Measurements from ENCODE around the gene SGSM2. TPM values are rescaled to one million over a fixed set of nuclear protein-coding genes. Genes with fewer than 3 reads are reported as not detected.

Gene SGSM2
- total RNA-seq, 1 donor from 2014 or later, result 60.2 TPM

DNA sequence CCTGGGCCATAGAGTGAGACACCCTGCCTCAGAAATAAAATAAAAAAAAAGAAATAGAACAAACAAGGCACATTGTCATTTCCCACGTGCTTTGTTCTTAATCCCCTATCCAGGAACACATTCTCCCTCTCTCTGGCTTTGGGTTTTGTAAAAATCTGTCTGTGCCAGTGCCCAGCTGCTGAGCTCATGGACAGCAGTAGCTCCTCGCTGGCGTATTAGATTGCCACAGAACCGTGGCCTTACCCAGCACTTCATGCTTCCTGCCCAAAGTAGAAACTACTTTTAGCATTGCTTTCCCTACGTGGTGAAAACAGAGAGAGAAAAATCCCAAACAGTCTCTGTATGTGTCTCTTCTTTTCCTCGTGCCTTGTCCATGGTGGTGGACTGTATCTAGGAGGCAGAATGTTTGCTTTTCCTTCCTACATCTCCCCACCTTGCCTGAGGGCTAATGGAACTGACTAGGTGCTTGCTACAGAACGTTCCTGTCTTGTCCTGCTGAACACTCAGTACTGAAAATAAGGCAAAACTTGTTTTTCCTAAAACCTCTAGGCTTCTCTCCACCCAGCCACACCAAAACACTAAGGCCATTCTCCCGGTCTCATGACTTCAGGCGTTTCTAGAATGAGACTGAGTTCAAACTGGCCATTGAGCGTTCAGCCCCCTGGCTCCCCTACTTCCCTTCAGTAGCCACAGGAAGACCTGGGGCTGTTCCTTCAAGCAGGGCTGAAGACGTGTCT lies 37.4 kb downstream of the SGSM2 start:
- TF ChIP-seq POLR2A (IDR thresholded peaks at IDR 0.05), result no peak
- Histone ChIP-seq H3K4me3 (no peak overlapping the region), H3K27me3 (no peaks in the 10 kb centered on the region), H3K36me3 (peaks cover 0 to 35% of the 10 kb centered on the region in 2 donors), H3K27ac (no peak overlapping the region), H3K9me3 (no peaks in the 10 kb centered on the region), H3K4me1 (no peaks in the 10 kb centered on the region)
- intact Hi-C loops (cut with DNase I), result no loop called here
- DNase-seq (ENCODE audit: extremely low spot score in 2 of 2), result no peak

DNA sequence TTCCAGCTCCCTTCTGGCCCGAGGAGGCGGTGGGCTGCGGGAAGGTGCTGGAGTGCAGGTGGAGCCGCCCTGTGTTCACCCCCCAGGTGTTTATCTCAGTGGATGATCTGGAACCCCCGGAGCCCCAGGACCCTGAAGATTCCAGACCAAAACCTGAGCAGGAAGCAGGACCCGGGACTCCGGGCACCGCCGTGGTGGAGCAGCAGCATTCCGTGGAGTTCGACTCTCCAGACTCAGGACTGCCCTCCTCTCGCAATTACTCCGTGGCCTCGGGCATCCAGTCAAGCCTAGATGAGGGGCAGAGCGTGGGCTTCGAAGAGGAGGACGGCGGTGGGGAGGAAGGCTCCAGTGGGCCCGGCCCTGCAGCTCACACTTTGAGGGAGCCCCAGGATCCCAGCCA lies 38.1 kb downstream of the SGSM2 start:
- intact Hi-C loops (cut with DNase I), result no loop called here
- Histone ChIP-seq H3K9me3 (no peaks in the 10 kb centered on the region), H3K27ac (no peak overlapping the region), H3K4me3 (no peak overlapping the region), H3K27me3 (no peaks in the 10 kb centered on the region), H3K36me3 (peaks cover 0 to 38% of the 10 kb centered on the region in 2 donors), H3K4me1 (no peaks in the 10 kb centered on the region)
- no peak for DNase-seq (ENCODE audit: extremely low spot score in 2 of 2)
- TF ChIP-seq POLR2A (IDR thresholded peaks at IDR 0.05) (no peak), POLR2AphosphoS5 (IDR thresholded peaks at IDR 0.05; ENCODE audit: insufficient read depth in 1 of 2, low read depth in 1 of 2) (no peak)
- TF ChIP-seq, protein P1, sequence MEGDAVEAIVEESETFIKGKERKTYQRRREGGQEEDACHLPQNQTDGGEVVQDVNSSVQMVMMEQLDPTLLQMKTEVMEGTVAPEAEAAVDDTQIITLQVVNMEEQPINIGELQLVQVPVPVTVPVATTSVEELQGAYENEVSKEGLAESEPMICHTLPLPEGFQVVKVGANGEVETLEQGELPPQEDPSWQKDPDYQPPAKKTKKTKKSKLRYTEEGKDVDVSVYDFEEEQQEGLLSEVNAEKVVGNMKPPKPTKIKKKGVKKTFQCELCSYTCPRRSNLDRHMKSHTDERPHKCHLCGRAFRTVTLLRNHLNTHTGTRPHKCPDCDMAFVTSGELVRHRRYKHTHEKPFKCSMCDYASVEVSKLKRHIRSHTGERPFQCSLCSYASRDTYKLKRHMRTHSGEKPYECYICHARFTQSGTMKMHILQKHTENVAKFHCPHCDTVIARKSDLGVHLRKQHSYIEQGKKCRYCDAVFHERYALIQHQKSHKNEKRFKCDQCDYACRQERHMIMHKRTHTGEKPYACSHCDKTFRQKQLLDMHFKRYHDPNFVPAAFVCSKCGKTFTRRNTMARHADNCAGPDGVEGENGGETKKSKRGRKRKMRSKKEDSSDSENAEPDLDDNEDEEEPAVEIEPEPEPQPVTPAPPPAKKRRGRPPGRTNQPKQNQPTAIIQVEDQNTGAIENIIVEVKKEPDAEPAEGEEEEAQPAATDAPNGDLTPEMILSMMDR (IDR thresholded peaks at IDR 0.05), result no peak

DNA sequence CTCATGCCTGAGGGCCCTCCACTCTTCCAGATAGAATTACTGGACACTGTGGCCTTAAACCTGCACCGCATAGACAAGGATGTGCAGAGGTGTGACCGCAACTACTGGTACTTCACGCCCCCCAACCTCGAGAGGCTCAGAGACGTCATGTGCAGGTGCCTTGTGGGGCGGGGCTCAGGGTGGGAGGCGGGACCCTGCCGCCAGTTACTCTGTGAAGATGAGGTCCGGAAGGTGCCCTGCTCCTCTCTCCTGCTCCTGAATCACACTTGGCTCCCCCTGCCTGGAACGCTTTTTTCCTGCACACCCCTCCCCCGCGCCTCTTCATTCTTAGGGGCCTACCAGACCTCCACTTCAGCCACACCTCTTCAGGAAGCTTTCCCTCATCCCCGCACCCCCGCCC lies 38.8 kb downstream of the SGSM2 start:
- no peaks in the 10 kb centered on the region for H3K4me1 ChIP-seq
- TF ChIP-seq, protein P1 (IDR thresholded peaks at IDR 0.05), result no peak
- TF ChIP-seq POLR2A (IDR thresholded peaks at IDR 0.05), result no peak
- no peak for TF ChIP-seq POLR2AphosphoS5 (IDR thresholded peaks at IDR 0.05; ENCODE audit: insufficient read depth in 1 of 2, low read depth in 1 of 2)
- no peak for DNase-seq (ENCODE audit: extremely low spot score in 2 of 2)
- no peaks in the 10 kb centered on the region for H3K27me3 ChIP-seq
- intact Hi-C loops (cut with DNase I), result no loop called here
- no peaks in the 10 kb centered on the region for H3K9me3 ChIP-seq
- H3K27ac ChIP-seq, result no peak overlapping the region
- H3K4me3 ChIP-seq, result no peak overlapping the region
- H3K36me3 ChIP-seq, result peaks cover 0 to 38% of the 10 kb centered on the region in 2 donors

DNA sequence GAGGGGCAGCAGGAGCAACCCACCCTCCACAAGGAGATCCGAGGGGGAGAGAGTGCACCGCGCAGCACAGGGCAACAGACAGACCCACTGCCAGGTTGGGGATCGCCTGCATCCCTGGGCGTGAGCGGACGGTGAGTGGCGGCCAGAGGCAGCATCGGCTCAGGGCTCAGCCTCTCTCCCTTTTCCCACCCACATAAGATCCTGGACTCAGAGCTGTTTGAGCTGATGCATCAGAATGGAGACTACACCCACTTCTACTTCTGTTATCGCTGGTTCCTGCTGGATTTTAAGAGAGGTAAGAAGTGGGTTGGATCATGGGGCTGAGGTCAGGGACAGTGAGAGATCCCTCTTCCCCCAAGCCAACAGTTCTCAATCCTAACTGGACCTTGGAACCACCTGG lies 40.4 kb downstream of the SGSM2 start:
- peaks cover 0 to 38% of the 10 kb centered on the region in 2 donors for H3K36me3 ChIP-seq
- H3K9me3 ChIP-seq, result no peaks in the 10 kb centered on the region
- H3K27me3 ChIP-seq, result no peaks in the 10 kb centered on the region
- no peak for DNase-seq (ENCODE audit: extremely low spot score in 2 of 2)
- no peak overlapping the region for H3K27ac ChIP-seq
- peaks cover 4% of the 10 kb centered on the region for H3K4me1 ChIP-seq
- intact Hi-C loops (cut with DNase I), result no loop called here
- TF ChIP-seq POLR2AphosphoS5 (IDR thresholded peaks at IDR 0.05; ENCODE audit: insufficient read depth in 1 of 2, low read depth in 1 of 2) (no peak), POLR2A (IDR thresholded peaks at IDR 0.05) (no peak)
- H3K4me3 ChIP-seq, result no peak overlapping the region

DNA sequence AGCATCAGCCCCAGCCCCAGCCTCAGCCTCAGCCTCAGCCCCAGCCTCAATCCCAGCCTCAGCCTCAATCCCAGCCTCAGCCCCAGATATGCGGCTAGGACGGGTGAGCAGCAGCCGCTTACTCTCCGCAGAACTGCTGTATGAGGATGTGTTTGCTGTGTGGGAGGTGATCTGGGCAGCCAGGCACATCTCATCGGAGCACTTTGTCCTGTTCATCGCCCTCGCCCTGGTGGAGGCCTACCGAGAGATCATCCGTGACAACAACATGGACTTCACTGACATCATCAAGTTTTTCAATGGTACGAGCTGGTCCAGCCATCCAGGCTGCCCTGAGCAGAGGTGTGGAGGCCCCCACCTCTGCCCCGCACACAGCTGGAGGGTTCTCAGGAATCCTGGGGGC lies 41.6 kb downstream of the SGSM2 start:
- H3K27ac ChIP-seq, result no peak overlapping the region
- intact Hi-C loops (cut with DNase I), result no loop called here
- no peak for DNase-seq (ENCODE audit: extremely low spot score in 2 of 2)
- no peak for TF ChIP-seq POLR2AphosphoS5 (IDR thresholded peaks at IDR 0.05; ENCODE audit: insufficient read depth in 1 of 2, low read depth in 1 of 2)
- TF ChIP-seq, protein P1 (IDR thresholded peaks at IDR 0.05), result no peak
- no peak for TF ChIP-seq POLR2A (IDR thresholded peaks at IDR 0.05)
- H3K27me3 ChIP-seq, result no peaks in the 10 kb centered on the region
- H3K4me1 ChIP-seq, result peaks cover 16% of the 10 kb centered on the region
- no peaks in the 10 kb centered on the region for H3K9me3 ChIP-seq
- no peak overlapping the region for H3K4me3 ChIP-seq
- H3K36me3 ChIP-seq, result peaks cover 0 to 38% of the 10 kb centered on the region in 2 donors

DNA sequence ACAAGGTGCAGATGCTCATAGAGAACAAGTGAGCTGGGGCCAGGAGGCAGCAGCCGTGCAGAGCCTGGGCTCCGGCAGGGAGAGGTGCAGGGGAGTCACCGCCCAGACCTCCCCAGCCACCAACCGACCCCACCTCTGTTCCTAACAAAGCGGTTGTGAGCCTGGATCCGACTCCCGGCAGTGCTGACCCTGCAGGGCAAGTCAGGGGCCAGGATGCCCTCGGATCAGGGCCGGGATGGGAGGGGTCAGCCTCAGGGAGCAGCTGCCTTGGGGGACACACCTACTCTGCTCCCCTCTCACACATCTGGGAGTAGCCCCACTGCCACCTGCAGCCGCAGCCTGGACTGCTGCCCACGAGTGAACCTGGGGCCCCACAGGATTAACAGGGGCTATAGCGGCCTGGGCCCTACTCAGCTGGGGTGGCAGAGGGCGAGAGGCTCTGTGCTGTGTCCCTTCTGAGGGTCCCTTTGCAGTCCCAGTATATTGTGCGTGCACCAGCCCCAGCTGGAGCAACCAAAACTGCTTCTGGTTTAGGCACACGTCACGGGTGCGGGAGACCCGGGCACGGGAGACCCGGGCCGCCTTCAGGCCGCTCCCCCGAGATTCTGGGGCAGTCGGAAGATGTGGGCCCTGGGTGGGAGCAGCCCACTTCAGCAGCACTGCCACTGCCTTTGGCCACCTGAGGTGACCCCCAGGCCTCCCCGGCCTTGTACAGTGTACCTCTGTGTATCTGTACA lies 42.4 kb downstream of the SGSM2 start:
- Histone ChIP-seq H3K4me1 (peaks cover 16% of the 10 kb centered on the region), H3K27me3 (no peaks in the 10 kb centered on the region), H3K9me3 (no peaks in the 10 kb centered on the region), H3K36me3 (peaks cover 0 to 34% of the 10 kb centered on the region in 2 donors), H3K4me3 (no peak overlapping the region), H3K27ac (no peak overlapping the region)
- no peak for TF ChIP-seq POLR2A (IDR thresholded peaks at IDR 0.05)
- TF ChIP-seq, protein P1 (IDR thresholded peaks at IDR 0.05), result no peak
- TF ChIP-seq POLR2AphosphoS5 (IDR thresholded peaks at IDR 0.05; ENCODE audit: insufficient read depth in 1 of 2, low read depth in 1 of 2), result no peak
- DNase-seq (ENCODE audit: extremely low spot score in 2 of 2), result no peak
- intact Hi-C loops (cut with DNase I), result no loop called here
